ENCODE data around the gene PCBP3.
"Not testable (repeated sequence)": the region's sequence is repeated elsewhere in the genome, so short reads cannot be mapped to it uniquely, and the experiment has no call there.

PCBP3 gene

DNA sequence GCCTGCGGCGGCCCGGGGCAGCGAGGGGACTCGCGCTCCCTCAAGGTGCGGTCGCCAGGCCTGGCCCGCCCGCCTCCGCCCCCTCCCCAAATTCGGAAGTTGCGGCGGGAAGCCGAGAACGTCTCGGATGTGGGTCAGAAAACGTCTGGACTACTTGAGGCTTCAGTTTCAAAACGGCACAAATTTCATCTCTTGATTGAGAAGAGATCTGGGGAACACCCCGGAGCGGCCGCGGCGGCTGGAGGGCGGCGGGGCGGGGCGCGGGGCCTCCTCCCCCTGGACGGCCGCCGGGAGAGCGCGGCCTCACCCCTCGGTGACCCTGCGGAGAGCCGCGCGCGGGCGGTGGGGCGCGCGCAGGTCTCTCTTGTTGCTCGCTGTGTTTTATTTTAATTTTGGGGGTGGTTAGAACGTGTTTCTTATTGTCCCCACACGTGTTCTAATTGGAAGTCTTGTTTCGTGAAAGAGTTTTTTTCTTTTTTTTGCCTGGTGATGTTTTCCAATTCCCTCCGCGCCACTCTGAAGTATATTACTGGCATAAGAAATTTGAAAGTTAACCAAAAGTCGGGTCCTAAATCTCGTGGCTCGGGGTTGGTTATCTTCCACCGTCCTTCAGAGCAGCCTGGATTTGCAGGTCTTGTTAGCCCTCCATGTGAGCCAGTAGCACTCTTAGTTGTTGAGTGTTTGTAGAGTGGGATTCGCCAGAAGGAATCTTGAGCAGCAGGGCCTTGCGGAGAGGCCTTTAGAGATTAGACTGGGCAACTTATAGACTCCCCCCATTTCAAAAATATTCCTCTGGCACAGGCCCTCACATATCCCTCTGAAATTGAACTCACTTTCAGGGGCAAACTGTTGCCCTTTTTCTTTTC, 749 bp downstream of the PCBP3 start:
- TF ChIP-seq, protein P1, sequence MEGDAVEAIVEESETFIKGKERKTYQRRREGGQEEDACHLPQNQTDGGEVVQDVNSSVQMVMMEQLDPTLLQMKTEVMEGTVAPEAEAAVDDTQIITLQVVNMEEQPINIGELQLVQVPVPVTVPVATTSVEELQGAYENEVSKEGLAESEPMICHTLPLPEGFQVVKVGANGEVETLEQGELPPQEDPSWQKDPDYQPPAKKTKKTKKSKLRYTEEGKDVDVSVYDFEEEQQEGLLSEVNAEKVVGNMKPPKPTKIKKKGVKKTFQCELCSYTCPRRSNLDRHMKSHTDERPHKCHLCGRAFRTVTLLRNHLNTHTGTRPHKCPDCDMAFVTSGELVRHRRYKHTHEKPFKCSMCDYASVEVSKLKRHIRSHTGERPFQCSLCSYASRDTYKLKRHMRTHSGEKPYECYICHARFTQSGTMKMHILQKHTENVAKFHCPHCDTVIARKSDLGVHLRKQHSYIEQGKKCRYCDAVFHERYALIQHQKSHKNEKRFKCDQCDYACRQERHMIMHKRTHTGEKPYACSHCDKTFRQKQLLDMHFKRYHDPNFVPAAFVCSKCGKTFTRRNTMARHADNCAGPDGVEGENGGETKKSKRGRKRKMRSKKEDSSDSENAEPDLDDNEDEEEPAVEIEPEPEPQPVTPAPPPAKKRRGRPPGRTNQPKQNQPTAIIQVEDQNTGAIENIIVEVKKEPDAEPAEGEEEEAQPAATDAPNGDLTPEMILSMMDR (conservative IDR thresholded peaks at IDR 0.05; ENCODE audit: low read depth, low read length), result no peak
- H4K20me1 ChIP-seq (ENCODE audit: insufficient read depth), result no peaks in the 10 kb centered on the region
- peaks cover 30% of the 10 kb centered on the region for H3K27me3 ChIP-seq (ENCODE audit: insufficient read depth, low read depth)
- H3K27ac ChIP-seq, result no peak overlapping the region
- peaks cover 5% of the 10 kb centered on the region for H3K4me1 ChIP-seq (ENCODE audit: low read depth, poor library complexity, severe bottlenecking)
- H3K4me2 ChIP-seq, result peak overlapping the region; percentile 66
- H3K79me2 ChIP-seq (ENCODE audit: insufficient read depth, low read depth), result no peaks in the 10 kb centered on the region
- H3K9ac ChIP-seq, result no peak overlapping the region
- no peak overlapping the region for H3K4me3 ChIP-seq (IDR thresholded peaks at IDR 0.05; ENCODE audit: insufficient read depth, low read depth, low read length)
- no peaks in the 10 kb centered on the region for H3K36me3 ChIP-seq (ENCODE audit: insufficient read depth)
- H2AFZ ChIP-seq (ENCODE audit: low read depth), result no peak overlapping the region; the same call in 1 of the 2 replicates

DNA sequence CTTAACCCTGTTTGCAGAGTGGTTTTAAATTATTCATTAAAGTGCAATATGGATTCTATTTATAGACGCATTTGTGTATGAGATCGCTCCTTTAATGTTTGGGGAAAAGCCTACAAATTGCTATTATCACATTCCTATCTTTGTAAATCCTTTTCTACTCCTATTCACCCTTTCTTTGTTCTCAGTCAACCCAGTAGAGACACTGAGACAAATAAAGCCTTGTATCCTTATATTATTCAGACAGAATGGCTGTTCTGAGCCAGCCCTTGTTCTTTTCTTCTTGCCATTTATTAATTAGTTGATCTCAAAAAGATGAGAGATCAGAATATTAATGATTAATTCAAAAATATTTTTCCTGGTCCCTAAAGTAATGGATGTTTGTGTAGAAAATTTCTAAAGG, 8.4 kb downstream of the PCBP3 start:
- Histone ChIP-seq H3K4me3 (IDR thresholded peaks at IDR 0.05; ENCODE audit: insufficient read depth, low read depth, low read length) (no peak overlapping the region), H3K4me2 (no peak overlapping the region), H3K79me2 (ENCODE audit: insufficient read depth, low read depth) (no peaks in the 10 kb centered on the region), H3K36me3 (ENCODE audit: insufficient read depth) (no peaks in the 10 kb centered on the region), H2AFZ (ENCODE audit: low read depth) (no peak overlapping the region), H3K27me3 (ENCODE audit: insufficient read depth, low read depth) (peaks cover 9% of the 10 kb centered on the region; the same call in 1 of the 2 replicates), H4K20me1 (ENCODE audit: insufficient read depth) (no peaks in the 10 kb centered on the region), H3K4me1 (ENCODE audit: low read depth, poor library complexity, severe bottlenecking) (no peaks in the 10 kb centered on the region), H3K27ac (no peak overlapping the region), H3K9ac (no peak overlapping the region)
- TF ChIP-seq, protein P1 (conservative IDR thresholded peaks at IDR 0.05; ENCODE audit: low read depth, low read length), result no peak

DNA sequence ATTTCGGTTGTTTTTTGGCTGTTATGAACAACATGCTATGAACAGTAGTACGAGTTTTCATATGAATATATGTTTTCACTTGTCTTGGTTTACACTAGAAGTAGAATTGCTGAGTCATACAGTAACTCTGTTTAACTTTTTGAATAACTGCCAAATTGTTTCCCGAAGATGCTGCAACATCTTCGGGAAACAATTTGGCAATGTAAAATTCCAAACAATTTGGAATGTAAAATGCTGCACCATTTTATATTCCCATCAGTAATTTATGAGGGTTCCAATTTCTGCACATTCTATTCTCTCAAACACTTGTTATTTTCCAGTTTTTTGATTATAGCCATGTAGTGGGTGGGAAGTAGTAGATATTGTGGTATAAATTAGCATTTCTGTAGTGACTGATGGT, 11.6 kb downstream of the PCBP3 start:
- Histone ChIP-seq H3K27me3 (ENCODE audit: insufficient read depth, low read depth) (peaks cover 20% of the 10 kb centered on the region; the same call in 1 of the 2 replicates), H2AFZ (ENCODE audit: low read depth) (no peak overlapping the region), H4K20me1 (ENCODE audit: insufficient read depth) (no peaks in the 10 kb centered on the region), H3K27ac (no peak overlapping the region), H3K4me3 (IDR thresholded peaks at IDR 0.05; ENCODE audit: insufficient read depth, low read depth, low read length) (no peak overlapping the region), H3K36me3 (ENCODE audit: insufficient read depth) (no peaks in the 10 kb centered on the region), H3K9ac (no peak overlapping the region), H3K79me2 (ENCODE audit: insufficient read depth, low read depth) (no peaks in the 10 kb centered on the region), H3K4me1 (ENCODE audit: low read depth, poor library complexity, severe bottlenecking) (no peaks in the 10 kb centered on the region), H3K4me2 (no peak overlapping the region)
- TF ChIP-seq, protein P1 (conservative IDR thresholded peaks at IDR 0.05; ENCODE audit: low read depth, low read length), result no peak

DNA sequence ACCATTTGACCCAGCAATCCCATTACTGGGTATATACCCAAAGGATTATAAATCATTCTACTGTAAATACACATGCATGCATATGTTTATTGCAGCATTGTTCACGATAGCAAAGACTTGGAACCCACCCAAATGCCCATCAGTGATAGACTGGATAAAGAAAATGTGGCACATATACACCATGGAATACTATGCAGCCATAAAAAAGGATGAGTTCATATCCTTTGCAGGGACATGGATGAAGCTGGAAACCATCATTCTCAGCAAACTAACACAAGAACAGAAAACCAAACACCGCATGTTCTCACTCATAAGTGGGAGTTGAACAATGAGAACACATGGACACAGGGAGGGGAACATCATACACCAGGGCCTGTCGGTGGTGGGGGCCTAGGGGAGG, 12.6 kb downstream of the PCBP3 start:
- not testable (repeated sequence) for H3K36me3 ChIP-seq (ENCODE audit: insufficient read depth)

DNA sequence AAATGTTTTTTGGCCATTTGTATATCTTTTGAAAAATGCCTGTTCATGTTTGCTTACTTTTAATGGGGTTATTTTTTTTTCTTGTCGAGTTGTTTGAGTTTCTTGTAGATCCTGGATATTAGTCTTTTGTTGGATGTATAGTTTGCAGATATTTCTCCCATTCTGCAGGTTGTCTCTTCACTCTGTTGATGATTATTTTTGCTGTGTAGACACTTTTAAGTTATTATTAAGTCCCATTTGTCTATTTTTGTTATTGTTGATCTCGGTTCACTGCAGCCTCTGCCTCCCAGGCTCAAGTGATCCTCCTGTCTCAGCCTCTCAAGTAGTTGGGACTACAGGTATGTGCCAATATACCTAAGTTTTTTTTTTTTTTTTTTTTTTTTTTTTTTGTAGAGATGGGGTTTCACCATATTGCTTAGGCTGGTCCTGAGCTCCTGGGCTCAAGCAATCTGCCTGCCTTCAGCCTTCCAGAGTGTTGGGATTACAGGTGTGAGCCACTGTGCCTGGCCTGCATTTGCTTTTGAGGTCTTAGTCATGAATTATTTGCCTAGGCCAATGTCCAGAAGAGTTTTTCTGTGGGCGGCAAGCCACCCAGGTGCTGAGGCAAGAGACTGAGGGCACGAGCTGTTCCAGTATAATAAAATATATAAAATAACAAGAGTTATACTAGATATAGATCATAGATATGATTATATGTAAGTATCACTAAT, 18.5 kb downstream of the PCBP3 start:
- not testable (repeated sequence) for H2AFZ ChIP-seq (ENCODE audit: low read depth); H3K79me2 ChIP-seq (ENCODE audit: insufficient read depth, low read depth); H3K9ac ChIP-seq; H3K36me3 ChIP-seq (ENCODE audit: insufficient read depth); H3K4me2 ChIP-seq; H3K4me3 ChIP-seq (IDR thresholded peaks at IDR 0.05; ENCODE audit: insufficient read depth, low read depth, low read length); H3K27ac ChIP-seq; H3K4me1 ChIP-seq (ENCODE audit: low read depth, poor library complexity, severe bottlenecking); H4K20me1 ChIP-seq (ENCODE audit: insufficient read depth)
- peaks cover 11% of the 10 kb centered on the region; the same call in 1 of the 2 replicates for H3K27me3 ChIP-seq (ENCODE audit: insufficient read depth, low read depth)

More for the DNA sequence above, 12.6 kb downstream of the PCBP3 start:
- not testable (repeated sequence) for H3K9ac ChIP-seq; H3K79me2 ChIP-seq (ENCODE audit: insufficient read depth, low read depth); H3K4me2 ChIP-seq; H3K4me1 ChIP-seq (ENCODE audit: low read depth, poor library complexity, severe bottlenecking); H2AFZ ChIP-seq (ENCODE audit: low read depth); H4K20me1 ChIP-seq (ENCODE audit: insufficient read depth); H3K27ac ChIP-seq; H3K4me3 ChIP-seq (IDR thresholded peaks at IDR 0.05; ENCODE audit: insufficient read depth, low read depth, low read length)
- H3K27me3 ChIP-seq (ENCODE audit: insufficient read depth, low read depth), result peaks cover 14% of the 10 kb centered on the region; the same call in 1 of the 2 replicates

DNA sequence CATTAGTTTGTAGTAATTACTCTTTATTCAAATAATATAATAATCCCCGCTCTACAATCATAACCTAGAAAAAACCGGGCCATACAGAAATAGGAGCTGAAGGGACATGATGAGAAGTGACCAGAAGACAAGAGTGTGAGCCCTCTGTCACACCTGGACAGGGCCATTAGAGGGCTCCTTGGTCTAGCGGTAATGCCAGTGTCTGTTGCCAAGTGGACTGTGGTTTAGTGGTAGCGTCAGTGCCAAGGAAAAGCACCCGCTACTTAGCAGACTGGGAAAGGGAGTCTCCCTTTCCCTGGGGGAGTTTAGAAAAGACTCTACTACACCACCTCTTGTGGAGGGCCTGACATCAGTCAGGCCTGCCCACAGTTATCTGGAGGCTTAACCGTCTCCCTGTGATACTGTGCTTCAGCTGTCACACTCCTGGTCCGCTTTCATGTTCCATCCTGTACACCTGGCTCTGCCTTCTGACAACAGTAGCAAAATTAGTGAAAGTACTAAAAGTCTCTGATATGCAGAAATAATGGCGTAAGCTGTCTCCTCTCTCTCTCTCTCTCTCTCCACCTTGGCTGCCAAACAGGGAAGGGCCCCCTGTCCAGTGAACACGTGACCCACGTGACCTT, 19.2 kb downstream of the PCBP3 start:
- not testable (repeated sequence) for H3K4me3 ChIP-seq (IDR thresholded peaks at IDR 0.05; ENCODE audit: insufficient read depth, low read depth, low read length); H3K4me2 ChIP-seq; H3K27me3 ChIP-seq (ENCODE audit: insufficient read depth, low read depth); H3K36me3 ChIP-seq (ENCODE audit: insufficient read depth); H3K79me2 ChIP-seq (ENCODE audit: insufficient read depth, low read depth); H4K20me1 ChIP-seq (ENCODE audit: insufficient read depth); H3K27ac ChIP-seq; H3K4me1 ChIP-seq (ENCODE audit: low read depth, poor library complexity, severe bottlenecking); H3K9ac ChIP-seq; H2AFZ ChIP-seq (ENCODE audit: low read depth)
